ENCODE measurements around the gene TREML1.
"Not testable (repeated sequence)": the region's sequence is repeated elsewhere in the genome, so short reads cannot be mapped to it uniquely, and the experiment has no call there.

TREML1 gene

DNA sequence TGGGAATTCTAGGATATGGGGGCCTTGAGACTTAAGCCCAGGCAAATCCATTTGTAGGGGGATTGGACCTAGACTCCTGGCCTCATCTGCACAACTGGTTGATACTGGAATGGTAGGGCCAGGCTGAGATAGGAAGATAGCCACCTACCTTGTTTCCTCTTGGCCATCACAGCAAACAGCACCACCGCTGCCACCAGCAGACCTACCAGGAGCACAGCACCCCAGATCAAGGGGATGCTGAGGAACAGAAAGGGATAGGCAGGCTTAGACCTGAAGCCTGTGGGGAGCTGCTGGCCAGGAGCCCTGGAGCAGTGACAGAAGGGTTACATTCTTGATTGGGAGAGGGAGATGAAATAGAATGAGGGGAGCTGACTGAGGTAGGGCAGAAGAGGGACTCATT, 3.5 kb downstream of the TREML1 start:
- no peak for DNase-seq (ENCODE audit: low read depth in 3 of 3)

DNA sequence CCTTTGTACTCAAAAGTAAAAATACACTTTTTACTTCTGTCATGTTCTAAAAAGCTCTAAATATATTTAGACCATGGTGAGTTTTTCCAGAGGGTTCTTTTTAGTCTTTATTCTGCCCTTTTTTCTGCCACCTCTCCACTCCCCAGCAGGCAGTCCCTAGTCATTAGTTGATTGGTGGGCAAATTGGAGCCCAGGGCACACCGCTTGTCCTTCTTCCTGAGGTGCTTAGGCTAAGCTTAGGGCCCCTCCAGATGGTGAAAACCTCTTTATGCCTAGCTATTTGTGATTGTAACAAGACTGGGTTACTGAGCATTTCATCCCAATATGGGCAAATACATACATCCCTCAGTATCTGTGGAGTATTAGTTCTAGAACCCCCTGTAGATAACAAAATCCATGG, 6.2 kb downstream of the TREML1 start:
- no peak for DNase-seq (ENCODE audit: low read depth in 3 of 3)

DNA sequence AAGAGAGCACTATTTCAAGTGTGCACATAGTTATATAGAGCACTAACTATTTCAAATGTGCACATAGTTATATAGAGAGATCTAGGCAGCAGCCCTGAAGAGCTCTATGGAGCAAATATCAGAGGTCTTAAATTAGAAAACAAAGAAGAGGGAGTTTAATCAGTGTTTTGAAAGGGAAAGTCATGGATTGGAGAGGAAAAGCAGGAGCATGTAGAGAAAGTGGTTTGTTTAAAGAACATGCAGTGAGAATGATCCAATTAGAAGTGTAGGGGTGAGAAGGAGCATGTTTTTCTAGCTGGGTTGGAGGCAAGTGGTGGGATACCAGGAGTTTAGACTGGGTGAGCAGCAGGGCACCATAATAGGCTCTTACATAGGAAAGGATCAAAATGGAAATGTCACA, 17.2 kb downstream of the TREML1 start:
- no peak for DNase-seq (ENCODE audit: low read depth in 3 of 3)

DNA sequence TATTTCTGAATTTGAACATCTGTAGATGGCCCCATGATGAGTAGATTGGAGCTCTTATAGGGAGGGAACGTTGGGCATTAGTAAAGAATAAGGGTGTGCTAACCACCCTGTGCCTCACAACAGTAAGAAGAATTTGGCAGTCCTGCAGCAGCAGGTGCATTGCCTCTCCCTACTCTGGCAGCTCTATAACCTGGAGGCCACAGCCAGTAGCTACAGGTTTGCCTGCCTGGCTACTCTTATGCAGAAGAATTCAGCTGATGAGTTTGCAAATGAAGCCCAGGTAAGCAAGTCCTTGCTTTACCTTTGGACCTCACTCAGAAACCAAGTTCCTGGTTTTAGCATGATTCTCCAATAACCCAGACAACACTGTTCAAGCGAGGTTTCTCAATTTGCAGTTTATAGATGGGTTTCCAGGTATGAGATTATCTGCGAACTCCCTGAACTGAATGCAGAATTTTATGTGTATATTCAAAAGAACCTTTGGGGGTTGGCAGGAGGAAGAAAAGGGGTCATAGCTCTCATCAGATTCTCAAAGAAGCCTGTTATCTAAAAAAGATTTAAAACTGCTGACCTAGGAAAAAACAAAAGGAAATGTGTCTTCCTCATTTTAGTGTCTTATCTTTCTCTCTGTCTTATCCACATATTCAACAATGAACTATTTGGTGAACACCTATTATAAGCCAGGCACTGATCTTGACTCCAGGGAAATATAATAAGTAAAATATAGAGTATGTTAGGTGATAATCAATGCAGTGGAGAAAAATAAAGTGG, 18.9 kb downstream of the TREML1 start:
- no peak for DNase-seq (ENCODE audit: low read depth in 3 of 3)

DNA sequence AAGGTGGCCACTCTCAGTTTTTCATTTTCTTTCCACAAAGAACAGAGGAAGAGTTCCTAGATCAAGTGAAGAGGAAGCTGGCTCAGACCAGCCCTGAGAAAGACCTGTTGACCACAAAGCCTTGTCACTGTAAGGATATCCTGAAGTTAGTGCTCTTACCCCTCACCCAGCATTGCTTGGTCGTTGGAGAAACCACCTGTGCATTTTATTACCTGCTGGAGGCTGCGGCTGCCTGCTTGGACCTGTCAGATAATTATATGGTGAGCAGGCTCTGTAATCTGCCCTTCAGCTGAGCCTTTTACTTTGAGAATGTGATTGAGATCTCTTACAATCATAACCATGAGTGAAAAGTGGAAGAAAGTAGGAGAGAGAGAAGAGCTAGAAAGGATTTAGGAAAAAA, 21.9 kb downstream of the TREML1 start:
- no peak for DNase-seq (ENCODE audit: low read depth in 3 of 3)

DNA sequence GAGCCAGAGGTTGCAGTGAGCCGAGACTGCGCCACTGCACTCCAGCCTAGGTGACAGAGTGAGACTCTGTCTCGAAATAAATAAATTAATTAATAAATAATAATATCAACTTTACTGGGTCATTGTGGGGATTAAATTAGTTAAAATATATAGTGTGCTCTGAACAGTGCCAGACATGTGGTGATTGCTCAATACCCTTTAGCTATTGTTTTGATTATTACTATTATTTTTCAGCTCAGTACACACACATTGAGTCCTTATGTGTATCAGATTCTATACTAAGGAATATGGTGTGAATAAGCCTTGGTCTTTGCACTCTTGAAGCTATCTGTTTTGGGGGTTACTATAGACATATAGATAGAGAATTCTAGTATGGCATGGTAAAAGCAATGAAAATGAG, 28.9 kb downstream of the TREML1 start:
- DNase-seq (ENCODE audit: low read depth in 3 of 3): no peak

DNA sequence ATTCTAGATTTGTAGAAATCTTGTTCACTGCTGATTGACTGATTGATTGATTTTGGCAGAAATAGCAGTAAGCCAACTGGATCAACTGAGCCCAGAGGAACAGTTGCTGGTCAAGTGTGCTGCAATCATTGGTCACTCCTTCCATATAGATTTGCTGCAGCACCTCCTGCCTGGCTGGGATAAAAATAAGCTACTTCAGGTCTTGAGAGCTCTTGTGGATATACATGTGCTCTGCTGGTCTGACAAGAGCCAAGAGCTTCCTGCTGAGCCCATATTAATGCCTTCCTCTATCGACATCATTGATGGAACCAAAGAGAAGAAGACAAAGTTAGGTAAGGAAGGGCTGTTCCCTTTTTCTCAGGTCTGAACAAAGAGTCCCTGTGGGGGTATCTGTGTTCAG, 31.2 kb downstream of the TREML1 start:
- no peak for DNase-seq (ENCODE audit: low read depth in 3 of 3)

DNA sequence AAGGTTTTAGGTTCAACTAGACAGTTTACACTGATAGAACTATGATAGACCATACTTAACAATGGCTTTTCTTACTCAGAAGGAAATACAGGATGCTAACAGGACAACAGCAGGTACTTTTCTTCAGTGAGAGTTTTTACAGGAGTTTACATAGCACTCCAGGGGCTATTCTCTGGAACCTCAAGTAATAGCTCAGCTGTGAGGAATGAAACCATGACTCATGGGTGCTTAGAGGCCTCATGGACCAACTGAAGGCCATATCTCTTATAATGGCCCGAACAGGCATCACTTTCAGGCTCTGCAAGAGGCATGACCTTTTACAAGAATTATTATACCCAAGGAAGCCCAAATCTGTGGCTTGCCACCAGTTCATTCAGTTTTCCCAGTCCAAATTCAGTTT, 31.8 kb downstream of the TREML1 start:
- DNase-seq (ENCODE audit: low read depth in 3 of 3): no peak

DNA sequence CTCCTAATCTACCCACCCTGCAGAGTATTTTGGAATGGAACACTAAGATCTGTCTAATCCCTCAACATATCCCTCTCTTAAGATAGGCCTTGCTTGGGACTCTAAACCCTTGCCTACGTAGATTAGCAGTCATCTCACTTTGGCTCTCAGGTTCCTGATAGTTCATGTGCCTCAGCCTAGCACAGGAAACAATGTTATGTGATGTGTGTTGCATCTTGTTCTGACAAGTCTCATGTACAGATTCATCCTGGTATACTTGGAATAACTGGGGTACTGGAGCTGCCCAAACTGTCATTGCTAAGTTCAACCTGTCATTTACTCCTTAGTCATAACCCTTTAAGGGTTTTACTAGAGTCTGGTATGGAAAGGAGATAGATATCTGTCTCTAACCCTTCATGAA, 34.1 kb downstream of the TREML1 start:
- DNase-seq (ENCODE audit: low read depth in 3 of 3): no peak

DNA sequence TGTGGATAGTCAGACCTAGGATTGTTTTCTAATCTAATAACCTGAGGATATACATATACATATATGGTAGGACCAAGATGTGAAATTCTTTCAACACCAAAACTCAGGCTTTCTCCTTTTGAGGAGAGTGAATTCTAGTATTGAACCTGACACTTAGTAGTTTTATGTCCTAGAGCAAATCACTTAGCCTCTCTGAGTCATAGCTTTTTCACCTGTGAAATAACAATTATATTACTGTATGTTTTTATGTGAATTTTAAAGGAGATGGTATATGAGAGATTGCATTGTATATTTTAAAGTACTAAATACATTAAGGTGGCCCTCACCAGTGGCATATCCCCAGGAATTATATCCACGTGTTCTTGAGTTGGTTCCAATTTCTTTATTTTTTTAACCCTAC, 34.6 kb downstream of the TREML1 start:
- DNase-seq (ENCODE audit: low read depth in 3 of 3): no peak

DNA sequence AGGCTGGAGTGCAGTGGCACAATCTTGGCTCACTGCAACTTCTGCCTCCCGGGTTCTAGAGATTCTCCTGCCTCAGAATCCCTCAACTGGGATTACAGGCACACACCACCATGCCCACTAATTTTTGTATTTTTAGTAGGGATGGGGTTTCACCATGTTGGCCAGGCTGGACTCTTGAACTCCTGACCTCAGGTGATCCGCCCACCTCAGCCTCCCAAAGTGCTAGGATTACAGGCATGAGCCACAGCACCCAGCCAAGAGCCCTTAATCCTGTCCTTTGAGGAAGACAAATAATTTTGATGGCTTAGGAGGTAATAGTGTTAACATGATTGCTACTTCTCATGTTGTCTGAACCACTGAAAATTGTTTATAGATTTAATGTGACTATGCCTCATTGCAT, 39.1 kb downstream of the TREML1 start:
- DNase-seq (ENCODE audit: low read depth in 3 of 3): not testable (repeated sequence)

DNA sequence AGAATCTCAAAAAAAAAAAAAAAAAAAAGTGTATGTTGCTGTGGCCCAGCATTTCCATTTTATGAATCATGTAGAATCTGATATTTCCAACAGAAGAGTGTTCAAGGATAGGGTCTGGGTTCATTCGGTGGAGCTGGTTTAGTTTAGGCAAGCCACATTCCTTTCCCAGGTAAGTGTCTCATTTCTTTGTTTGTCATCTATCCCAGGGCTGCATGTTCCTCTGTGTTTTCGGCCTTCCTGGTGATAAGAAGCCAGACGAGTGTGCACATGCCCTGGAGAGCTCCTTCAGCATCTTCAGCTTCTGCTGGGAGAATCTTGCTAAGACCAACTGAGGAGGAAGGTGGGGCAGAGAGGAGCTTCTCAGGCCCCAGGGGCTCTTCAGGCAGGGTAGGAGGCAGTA, 43.1 kb downstream of the TREML1 start:
- DNase-seq (ENCODE audit: low read depth in 3 of 3): no peak

DNA sequence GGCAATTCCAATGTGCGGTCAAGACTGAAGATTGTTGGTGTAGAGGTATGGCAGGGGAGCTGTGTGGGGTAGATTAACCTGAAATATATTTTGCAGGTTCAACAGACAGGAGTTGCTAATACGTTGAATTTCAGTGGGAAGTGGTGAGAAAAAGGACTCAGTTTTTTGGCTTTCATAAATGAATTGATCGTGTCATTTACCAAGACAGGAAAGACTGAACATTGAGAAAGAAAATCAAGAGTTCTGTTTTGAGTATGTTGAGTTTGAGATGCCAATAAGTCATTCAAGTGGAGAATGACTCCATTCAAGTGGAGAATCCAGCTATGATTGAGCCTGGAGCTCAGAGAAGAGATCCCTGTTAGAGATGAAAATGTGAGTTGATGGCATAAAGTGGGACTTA, 50.3 kb downstream of the TREML1 start:
- DNase-seq (ENCODE audit: low read depth in 3 of 3): no peak

DNA sequence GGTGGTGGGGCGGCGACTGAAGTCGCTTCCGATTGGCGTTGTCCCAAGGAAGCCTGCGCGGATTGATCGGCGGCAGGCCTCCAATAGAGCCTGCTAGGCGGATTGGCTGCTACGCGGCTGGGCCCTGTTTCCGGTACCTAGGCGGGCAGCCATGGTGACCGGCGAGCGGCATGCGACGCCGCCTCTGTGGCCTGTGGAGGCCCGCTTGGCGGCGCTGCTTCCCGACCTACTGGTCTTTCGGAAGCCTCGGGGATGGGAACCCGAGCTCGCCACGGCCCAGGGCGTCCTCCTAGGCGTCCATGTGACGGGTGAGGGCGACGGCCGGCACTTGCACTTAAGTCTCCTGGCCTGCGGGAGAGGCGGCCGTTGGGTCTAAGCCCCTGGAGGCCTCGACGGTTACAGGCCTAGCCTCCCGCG, 53.3 kb downstream of the TREML1 start:
- DNase-seq (ENCODE audit: low read depth in 3 of 3): no peak

All from stimulated activated CD4-positive, alpha-beta T cell treated with anti-CD3 and anti-CD28 coated beads, TNF-alpha, amount 100 ng/mL, for 4 hours (primary cell).